H9 (cell line): ENCODE measurements around the gene FKBP11. TPM values are rescaled to one million over a fixed set of nuclear protein-coding genes. Genes with fewer than 3 reads are reported as not detected.

ENCODE experiments used
- DNase-seq: peaks from one replicate; pipeline ENCODE4 v3.0.0-alpha.2; 2017
- H2AFZ ChIP-seq: one replicate; pipeline ENCODE4 v1.6.1; 2013; ENCODE audit warnings: mild to moderate bottlenecking, low read length, control low read depth, moderate library complexity
- H2AK5ac ChIP-seq: 2 replicates; pipeline ENCODE4 v1.6.1; 2013; ENCODE audit warnings: low read length, control low read depth, mixed read lengths; ENCODE audit not compliant: insufficient read length
- H2BK120ac ChIP-seq: one replicate; pipeline ENCODE4 v1.6.1; 2013; ENCODE audit warnings: low read depth, mild to moderate bottlenecking, low read length, control low read depth, inconsistent platforms; ENCODE audit not compliant: poor library complexity, severe bottlenecking
- H2BK12ac ChIP-seq: 2 replicates; pipeline ENCODE4 v1.6.1; 2013; ENCODE audit warnings: low read length, control low read depth, mixed read lengths, low read depth; ENCODE audit not compliant: insufficient read length
- H2BK15ac ChIP-seq: 2 replicates; pipeline ENCODE4 v1.6.1; 2013; ENCODE audit warnings: low read depth, low read length, control low read depth
- H2BK20ac ChIP-seq: one replicate; pipeline ENCODE4 v1.6.1; 2013; ENCODE audit warnings: low read depth, mild to moderate bottlenecking, low read length, control low read depth, inconsistent platforms; ENCODE audit not compliant: poor library complexity, severe bottlenecking
- H2BK5ac ChIP-seq: 2 replicates; pipeline ENCODE4 v1.6.1; 2013; ENCODE audit warnings: low read length, control low read depth, mixed read lengths; ENCODE audit not compliant: insufficient read length
- H3K14ac ChIP-seq: 2 replicates; pipeline ENCODE4 v1.6.1; 2013; ENCODE audit warnings: low read length, control low read depth; ENCODE audit not compliant: insufficient read depth
- H3K18ac ChIP-seq: 2 replicates; pipeline ENCODE4 v1.6.1; 2013; ENCODE audit warnings: low read depth, mild to moderate bottlenecking, mixed read lengths, low read length, control low read depth; ENCODE audit not compliant: insufficient read length
- H3K23ac ChIP-seq: 2 replicates; pipeline ENCODE4 v1.6.1; 2013; ENCODE audit warnings: low read length, control low read depth, mixed read lengths, low read depth; ENCODE audit not compliant: insufficient read length
- H3K23me2 ChIP-seq: 2 replicates; pipeline ENCODE4 v1.6.1; 2013; ENCODE audit warnings: low read depth, mild to moderate bottlenecking, mixed read lengths, low read length, control low read depth; ENCODE audit not compliant: insufficient read length, poor library complexity, severe bottlenecking
- H3K27ac ChIP-seq: 2 replicates; pipeline ENCODE4 v1.5.1; 2013; ENCODE audit warnings: low read length, control low read depth, mixed read lengths, low read depth; ENCODE audit not compliant: insufficient read length
- H3K27me3 ChIP-seq: 2 replicates; pipeline ENCODE4 v1.6.1; 2013; ENCODE audit warnings: low read length, control low read depth, inconsistent platforms; ENCODE audit not compliant: insufficient read depth
- H3K4ac ChIP-seq: 2 replicates; pipeline ENCODE4 v1.6.1; 2013; ENCODE audit warnings: low read depth, mild to moderate bottlenecking, control low read depth, inconsistent platforms, low read length, moderate library complexity
- H3K4me1 ChIP-seq: 2 replicates; pipeline ENCODE4 v1.6.1; 2013; ENCODE audit warnings: low read length, control low read depth, inconsistent platforms; ENCODE audit not compliant: insufficient read depth
- H3K4me2 ChIP-seq: 2 replicates; pipeline ENCODE4 v1.6.1; 2013; ENCODE audit warnings: low read length, control low read depth, mixed read lengths; ENCODE audit not compliant: insufficient read length, insufficient read depth
- H3K56ac ChIP-seq: 2 replicates; pipeline ENCODE4 v1.6.1; 2013; ENCODE audit warnings: low read depth, mild to moderate bottlenecking, mixed read lengths, low read length, control low read depth; ENCODE audit not compliant: insufficient read length
- H3K79me1 ChIP-seq: 2 replicates; pipeline ENCODE4 v1.6.1; 2013; ENCODE audit warnings: low read depth, mild to moderate bottlenecking, moderate library complexity, low read length, control low read depth, inconsistent platforms; ENCODE audit not compliant: insufficient read depth, poor library complexity, severe bottlenecking
- H3K79me2 ChIP-seq: 2 replicates; pipeline ENCODE4 v1.6.1; 2013; ENCODE audit warnings: low read length, control low read depth, inconsistent platforms; ENCODE audit not compliant: insufficient read depth
- H3K9ac ChIP-seq: 2 replicates; pipeline ENCODE4 v1.6.1; 2013; ENCODE audit warnings: low read length, control low read depth, mixed read lengths; ENCODE audit not compliant: insufficient read length; ENCODE audit errors: extremely low read depth
- H3K9me3 ChIP-seq: one replicate; pipeline ENCODE4 v1.6.1; 2013; ENCODE audit warnings: low read depth, low read length, inconsistent platforms; ENCODE audit not compliant: control insufficient read depth
- H3T11ph ChIP-seq: one replicate; pipeline ENCODE4 v1.6.1; 2013; ENCODE audit warnings: mild to moderate bottlenecking, low read length, control low read depth, inconsistent platforms
- H4K20me1 ChIP-seq: one replicate; pipeline ENCODE4 v1.6.1; 2013; ENCODE audit not compliant: control insufficient read depth, insufficient read length, insufficient read depth
- H4K5ac ChIP-seq: 2 replicates; pipeline ENCODE4 v1.6.1; 2013; ENCODE audit warnings: low read depth, mild to moderate bottlenecking, mixed read lengths, low read length, control low read depth; ENCODE audit not compliant: insufficient read length
- H4K8ac ChIP-seq: replicated peaks from 2 replicates; pipeline ENCODE4 v1.6.1; 2013; ENCODE audit warnings: low read length, control low read depth, mixed read lengths, low read depth; ENCODE audit not compliant: insufficient read length
- H4K91ac ChIP-seq: 2 replicates; pipeline ENCODE4 v1.6.1; 2013; ENCODE audit warnings: low read depth, mild to moderate bottlenecking, moderate library complexity, mixed read lengths, low read length, control low read depth; ENCODE audit not compliant: insufficient read length
- H3K27ac Mint-ChIP-seq, 3 experiments: 2 replicates in 2 of 3; 3 replicates in 1 of 3; pipeline ENCODE4 v1.8.0; 2020 to 2021; ENCODE audit warnings: mixed read lengths in 3 of 3, mild to moderate bottlenecking in 1 of 3, moderate library complexity in 1 of 3
- H3K27me3 Mint-ChIP-seq: 2 replicates; pipeline ENCODE4 v1.8.0; 2021; ENCODE audit warnings: low read depth, mild to moderate bottlenecking, moderate library complexity, mixed read lengths
- H3K36me3 Mint-ChIP-seq, 3 experiments: 2 replicates in 2 of 3; 3 replicates in 1 of 3; pipeline ENCODE4 v1.8.0; 2020 to 2021; ENCODE audit warnings: low read depth in 3 of 3, mixed read lengths in 3 of 3; ENCODE audit not compliant: insufficient read depth in 1 of 3
- H3K4me1 Mint-ChIP-seq, 2 experiments: 2 replicates each; pipeline ENCODE4 v1.8.0; 2020; ENCODE audit warnings: mixed read lengths in 2 of 2
- H3K4me3 Mint-ChIP-seq, 2 experiments: 2 replicates in 1 of 2; 3 replicates in 1 of 2; pipeline ENCODE4 v1.8.0; 2020 to 2021; ENCODE audit warnings: mild to moderate bottlenecking in 2 of 2, mixed read lengths in 2 of 2, moderate library complexity in 1 of 2
- H3K9me3 Mint-ChIP-seq, 2 experiments: 2 replicates in 1 of 2; 3 replicates in 1 of 2; pipeline ENCODE4 v1.8.0; 2020; ENCODE audit warnings: mild to moderate bottlenecking in 2 of 2, mixed read lengths in 2 of 2, moderate library complexity in 1 of 2
- CTCF ChIP-seq: fragments of 200-600 bp; sonication (generic); conservative IDR thresholded peaks from 3 replicates; pipeline ENCODE4 v1.8.0; 2021; ENCODE audit warnings: antibody characterized with exemption, mild to moderate bottlenecking
- WGBS: extraction: QIAGEN DNeasy Blood & Tissue Kit; methylation state at CpG from one replicate; pipeline ENCODE4 v1.1.7; 2013; ENCODE audit warnings: missing lambda C conversion rate, low lambda C conversion rate, mixed read lengths; ENCODE audit not compliant: insufficient read length; ENCODE audit errors: extremely low coverage; 5-methylcytosine and 5-hydroxymethylcytosine counted together
- total RNA-seq: library from RNA; stranded (reverse); gene quantifications from 2 replicates; pipeline ENCODE4 v1.2.1, GENCODE V29; 2021

Gene FKBP11
- total RNA-seq, 1 experiment from 2014 or later: 40.8 TPM

GRCh38 chr12:48969833-48970701, 44.8 kb upstream of the FKBP11 start:
- H3K4me2 ChIP-seq: peak overlapping the region; percentile 67
- no peaks in the 10 kb centered on the region for H3K79me2 ChIP-seq
- H3K23me2 ChIP-seq: peaks cover 9% of the 10 kb centered on the region
- Mint-ChIP-seq H3K9me3 (peaks cover 0 to 2% of the 10 kb centered on the region in 2 experiments; a peak in 3 of 5 replicates), H3K4me1 (peaks cover 53 to 61% of the 10 kb centered on the region in 2 experiments), H3K27ac (no peak overlapping the region), H3K4me3 (peak overlapping the region; percentile 58 to 86), H3K36me3 (no peaks in the 10 kb centered on the region; a peak in 1 of 7 replicates), H3K27me3 (peaks cover 83% of the 10 kb centered on the region)
- peak; percentile 23; the same call in 1 of the 3 replicates for TF ChIP-seq CTCF
- H3K9ac ChIP-seq: no peak overlapping the region
- H2BK20ac ChIP-seq: no peak overlapping the region
- H2BK15ac ChIP-seq: no peak overlapping the region
- no peak overlapping the region for H2AFZ ChIP-seq
- H3K4ac ChIP-seq: no peak overlapping the region
- H3T11ph ChIP-seq: no peak overlapping the region
- H4K91ac ChIP-seq: no peak overlapping the region
- no CpG with 5 or more reads among the region's 77 CpGs for WGBS
- H2BK12ac ChIP-seq: no peak overlapping the region
- H3K23ac ChIP-seq: no peak overlapping the region
- H2BK120ac ChIP-seq: no peak overlapping the region
- H3K18ac ChIP-seq: no peak overlapping the region
- peaks cover 7% of the 10 kb centered on the region for H3K4me1 ChIP-seq
- H4K5ac ChIP-seq: no peak overlapping the region
- H3K27me3 ChIP-seq: peaks cover 70% of the 10 kb centered on the region
- no peaks in the 10 kb centered on the region for H3K9me3 ChIP-seq
- H2AK5ac ChIP-seq: no peak overlapping the region
- no peak overlapping the region for H4K8ac ChIP-seq
- no peak overlapping the region for H2BK5ac ChIP-seq
- no peaks in the 10 kb centered on the region for H3K79me1 ChIP-seq
- no peak overlapping the region for H3K27ac ChIP-seq
- peak; percentile 50 for DNase-seq
- no peaks in the 10 kb centered on the region for H4K20me1 ChIP-seq
- H3K56ac ChIP-seq: no peak overlapping the region
- no peak overlapping the region; the same call in 1 of the 2 replicates for H3K14ac ChIP-seq
